Right forelimb (tissue), 1 donor: ENCODE results near the gene MCRS1.

ENCODE experiments used
- DNase-seq: peaks from one replicate; pipeline ENCODE4 v3.0.0-alpha.2; 2018

MCRS1 gene

DNA sequence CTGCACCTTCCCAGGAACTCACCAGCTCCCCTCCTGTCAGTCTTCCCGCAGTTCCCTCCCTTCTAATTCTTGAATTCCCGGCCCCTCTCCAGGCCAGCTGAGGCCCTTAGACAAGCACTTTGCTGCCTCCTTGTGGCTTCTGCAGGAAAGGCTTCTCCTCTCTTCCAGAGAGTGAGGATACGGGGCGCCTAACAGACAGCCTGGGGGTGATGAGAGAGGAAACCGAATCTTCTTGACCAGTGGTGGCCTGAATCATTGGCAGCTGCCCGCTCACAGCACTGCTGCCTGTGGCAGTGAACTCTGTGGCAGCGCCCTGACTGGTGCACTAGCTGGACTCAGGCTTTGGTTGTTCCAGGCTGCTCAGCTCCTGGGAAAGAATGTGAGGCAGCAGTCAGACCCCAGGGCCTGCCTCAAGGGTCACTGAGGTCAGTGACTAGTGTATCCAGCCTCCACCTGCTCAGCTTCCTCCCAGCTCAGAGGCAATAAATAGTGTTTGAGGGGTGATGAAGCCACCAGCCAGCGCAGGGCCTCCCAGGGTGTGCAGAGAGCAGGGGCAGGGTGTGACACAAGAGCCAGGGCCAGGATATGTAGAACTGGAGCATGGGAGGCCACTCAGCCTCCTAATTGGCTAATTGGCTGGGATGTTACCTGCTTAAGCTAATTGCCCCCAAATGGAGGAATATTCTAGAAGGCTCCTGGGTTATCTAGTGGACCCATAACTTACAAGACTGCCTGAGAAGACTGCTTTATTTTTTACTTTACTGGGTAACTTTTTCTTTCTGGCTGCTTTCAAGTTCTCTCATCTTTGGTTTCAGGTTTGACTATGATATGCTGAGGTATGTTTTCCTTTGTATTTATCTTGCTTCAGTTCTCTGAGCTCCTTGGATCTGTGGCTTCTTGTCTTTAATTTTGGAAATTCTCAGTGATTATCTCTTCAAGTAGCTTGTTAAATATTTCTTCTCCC is 12.9 kb upstream of the MCRS1 start:
- peak; percentile 83 for DNase-seq

DNA sequence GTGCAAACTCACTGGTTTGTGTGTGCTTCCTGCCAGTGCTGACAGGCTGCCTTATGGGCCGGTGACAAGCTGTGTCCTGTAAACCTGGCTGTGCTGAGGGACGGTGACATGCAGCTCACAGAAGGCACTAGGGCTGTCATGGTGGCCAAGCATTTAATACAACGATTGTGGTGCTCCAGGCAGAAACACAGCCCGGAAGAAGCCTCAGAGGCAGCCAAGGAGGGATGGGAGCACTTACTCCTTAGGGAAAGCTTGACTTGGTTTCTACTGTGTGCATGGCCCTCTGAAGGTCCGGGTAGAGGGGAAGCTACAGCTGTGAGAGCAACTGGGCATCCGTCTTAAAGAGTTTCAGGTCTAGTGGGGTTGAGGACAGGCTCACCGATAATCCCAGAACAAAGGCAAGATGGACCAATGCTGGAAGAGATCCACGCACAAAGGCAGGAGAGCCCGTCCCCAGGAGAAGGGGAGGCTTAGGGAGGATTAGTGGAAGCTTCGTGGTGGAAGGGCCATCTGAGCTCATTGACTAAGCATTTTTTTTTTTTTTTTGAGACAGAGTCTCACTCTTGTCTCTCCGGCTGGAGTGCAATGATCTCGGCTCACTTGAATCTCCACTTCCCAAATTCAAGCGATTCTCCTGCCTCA is 10.7 kb upstream of the MCRS1 start:
- DNase-seq: no peak

DNA sequence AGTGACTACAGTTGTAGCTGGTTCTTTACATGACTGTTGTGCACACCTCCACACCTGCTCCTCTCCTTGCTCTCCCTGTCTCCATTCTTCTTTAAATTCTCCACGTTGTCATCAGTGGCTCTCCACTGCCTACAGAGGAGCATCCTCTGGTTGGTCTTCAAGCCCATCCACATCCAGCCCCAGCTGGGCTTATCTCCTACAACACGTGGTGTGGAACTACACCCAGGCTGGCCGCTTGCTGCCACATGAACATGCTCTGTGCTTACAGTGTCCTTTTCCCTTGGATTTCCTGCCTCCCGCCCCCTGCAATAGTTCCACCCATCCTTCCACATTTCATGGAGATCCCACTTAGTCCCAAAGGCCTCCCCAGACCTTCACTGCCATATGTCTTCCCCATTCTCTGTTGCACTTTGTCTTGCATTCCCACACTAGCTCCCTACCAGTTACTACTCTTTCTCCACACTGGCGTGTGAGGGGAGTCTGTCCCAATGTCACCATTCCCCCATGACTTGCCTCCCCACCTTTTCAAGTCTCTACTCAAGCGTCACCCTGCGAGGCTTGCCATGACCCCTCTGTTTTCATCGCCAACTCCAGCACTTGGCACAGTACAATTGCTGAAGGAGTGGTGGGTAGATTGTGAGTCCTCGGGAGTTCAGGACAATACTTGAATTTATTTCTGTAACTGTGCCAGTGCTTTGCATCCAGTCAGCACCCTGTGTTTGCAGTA is 9.8 kb upstream of the MCRS1 start:
- no peak for DNase-seq

DNA sequence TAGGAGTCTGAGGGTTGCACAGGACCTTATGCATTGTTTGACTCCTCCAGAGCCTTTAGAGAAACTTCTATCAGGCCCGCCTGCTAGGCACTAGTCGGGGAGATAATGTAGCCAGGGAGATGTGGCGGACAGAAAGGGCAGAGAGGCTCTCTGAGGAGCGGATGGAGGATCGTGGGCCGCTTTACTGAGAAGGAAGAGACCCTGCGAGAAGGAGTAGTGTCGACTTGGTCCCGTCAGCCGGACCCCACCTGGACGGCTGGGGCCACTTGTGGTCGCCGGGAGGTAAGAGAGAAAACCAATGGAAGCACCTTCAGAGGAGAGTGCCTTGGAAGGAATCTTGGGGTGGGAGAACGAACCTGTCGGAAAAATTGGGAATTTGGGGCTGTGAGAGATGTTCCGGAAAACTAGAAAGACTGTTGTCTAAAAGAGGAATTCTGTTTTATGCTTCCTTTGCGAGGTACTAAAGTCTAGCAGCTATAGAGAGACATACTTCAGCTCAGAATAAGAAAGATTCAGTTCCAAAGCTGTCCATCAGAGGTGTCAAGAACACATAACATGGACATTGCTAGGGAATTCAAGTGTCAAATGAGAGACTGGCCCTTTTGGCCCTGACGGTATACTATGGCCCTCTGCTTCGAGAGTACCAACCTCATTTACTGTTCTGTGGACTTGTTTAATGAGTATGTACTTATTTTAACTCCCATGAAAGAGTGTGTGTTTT is 660 bp upstream of the MCRS1 start:
- no peak for DNase-seq

DNA sequence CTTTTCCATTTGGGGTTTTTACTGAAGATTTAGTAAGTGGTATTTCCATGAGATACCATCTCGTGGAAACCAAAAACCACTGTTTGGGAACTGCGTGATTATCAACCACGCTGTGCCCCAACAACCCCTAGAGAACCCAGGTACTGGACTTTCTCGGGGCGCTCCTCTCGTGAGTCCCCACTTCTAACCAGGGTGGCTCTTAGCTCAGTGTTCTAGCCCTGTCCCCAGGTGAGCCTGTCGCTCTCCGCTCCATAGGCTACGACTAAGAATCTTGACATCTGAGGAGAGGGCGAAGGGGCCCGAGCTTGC is 686 bp downstream of the MCRS1 start:
- DNase-seq: no peak

DNA sequence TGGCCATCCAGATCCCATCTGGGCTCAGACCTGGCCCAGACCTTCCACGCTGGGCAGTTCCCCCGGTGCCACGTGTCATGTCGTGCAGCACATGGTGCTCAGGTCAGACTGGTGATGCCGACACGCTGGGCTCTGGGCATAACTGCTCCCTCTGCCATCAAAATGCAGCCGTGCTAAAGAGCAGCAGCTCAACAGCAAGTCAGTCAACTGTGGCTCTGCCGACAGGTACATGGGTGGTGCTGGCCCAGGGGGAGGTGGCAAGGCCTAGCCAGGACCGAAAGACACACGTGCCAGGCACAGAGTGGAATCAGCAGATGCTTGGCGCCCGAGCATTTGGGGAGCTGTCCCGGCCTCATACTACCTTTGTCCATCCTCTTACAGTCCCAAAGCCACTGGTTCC is 1.6 kb downstream of the MCRS1 start:
- DNase-seq: no peak

DNA sequence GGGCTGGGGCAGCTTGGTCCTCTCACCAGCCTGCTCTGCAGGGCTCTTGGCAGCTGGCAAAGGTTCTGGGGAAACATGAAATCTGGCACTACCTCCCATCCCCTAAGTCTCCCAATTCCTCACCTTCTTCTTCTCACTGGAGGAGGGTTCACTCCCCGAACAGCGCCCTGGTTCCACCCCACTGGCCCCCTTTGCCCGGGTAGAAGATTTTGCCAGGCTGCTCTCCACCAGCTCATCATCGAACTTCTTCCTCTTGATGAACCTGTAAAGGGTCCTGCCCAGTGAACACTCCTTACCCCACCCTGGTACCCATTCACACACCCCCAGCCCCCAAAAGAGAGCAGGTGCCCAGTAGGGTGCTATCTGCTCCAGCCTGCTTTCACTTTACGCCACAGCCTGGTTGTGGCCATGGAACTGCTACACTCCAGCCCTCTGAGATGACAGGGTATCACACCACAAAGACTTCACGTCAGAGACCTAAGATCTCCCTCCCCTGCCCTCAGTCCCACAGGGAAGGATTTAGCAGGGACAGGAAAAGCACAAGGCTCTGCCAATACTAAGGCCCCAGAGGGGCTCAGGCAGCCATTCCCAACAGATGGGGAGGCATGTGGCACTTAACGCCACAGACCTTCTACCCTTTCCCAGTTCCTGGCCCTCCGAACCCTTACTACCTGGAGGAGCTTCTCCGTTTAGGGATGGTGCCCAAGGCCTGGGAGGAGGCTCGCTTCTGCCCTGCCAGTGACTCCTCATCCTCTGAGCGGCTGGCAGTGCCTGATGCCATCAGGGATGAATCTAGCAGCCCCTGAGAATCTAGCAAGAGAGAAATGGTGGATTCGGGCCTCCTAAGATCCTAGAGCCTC is 2.3 kb downstream of the MCRS1 start:
- DNase-seq: no peak

DNA sequence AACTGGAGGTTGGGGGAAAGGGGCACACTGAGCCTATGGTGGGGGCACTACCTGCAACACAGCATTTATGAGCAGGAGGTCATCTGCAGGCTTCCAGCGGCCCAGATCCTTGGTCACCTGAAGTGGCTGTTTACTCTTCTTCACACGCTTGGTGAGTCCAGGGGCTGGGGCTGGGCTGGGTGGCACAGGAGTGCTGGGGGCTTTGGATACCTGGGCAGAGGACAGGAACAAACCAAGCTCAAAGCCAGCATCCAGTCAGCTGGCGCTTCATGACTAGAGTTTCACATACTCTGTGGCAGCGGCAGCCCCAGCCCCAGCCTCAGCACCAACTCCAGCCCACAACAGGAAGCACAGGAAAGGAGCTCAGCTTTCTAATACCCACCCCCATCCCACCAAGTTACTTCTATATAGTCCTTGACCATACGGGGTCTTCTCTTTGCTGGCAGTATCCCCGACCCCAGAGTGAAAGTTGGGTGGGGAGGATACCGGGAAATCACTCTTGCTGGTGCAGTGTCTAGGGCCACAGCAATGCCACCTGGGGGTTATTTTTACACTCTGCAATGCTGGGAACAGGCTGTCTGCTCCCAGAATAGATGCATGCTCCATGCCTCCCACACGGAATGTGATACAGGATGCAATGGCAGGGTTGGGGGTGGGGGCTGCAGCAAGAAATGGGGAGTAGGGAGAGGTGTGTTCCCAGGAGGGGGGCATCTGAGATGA is 3.1 kb downstream of the MCRS1 start:
- no peak for DNase-seq

DNA sequence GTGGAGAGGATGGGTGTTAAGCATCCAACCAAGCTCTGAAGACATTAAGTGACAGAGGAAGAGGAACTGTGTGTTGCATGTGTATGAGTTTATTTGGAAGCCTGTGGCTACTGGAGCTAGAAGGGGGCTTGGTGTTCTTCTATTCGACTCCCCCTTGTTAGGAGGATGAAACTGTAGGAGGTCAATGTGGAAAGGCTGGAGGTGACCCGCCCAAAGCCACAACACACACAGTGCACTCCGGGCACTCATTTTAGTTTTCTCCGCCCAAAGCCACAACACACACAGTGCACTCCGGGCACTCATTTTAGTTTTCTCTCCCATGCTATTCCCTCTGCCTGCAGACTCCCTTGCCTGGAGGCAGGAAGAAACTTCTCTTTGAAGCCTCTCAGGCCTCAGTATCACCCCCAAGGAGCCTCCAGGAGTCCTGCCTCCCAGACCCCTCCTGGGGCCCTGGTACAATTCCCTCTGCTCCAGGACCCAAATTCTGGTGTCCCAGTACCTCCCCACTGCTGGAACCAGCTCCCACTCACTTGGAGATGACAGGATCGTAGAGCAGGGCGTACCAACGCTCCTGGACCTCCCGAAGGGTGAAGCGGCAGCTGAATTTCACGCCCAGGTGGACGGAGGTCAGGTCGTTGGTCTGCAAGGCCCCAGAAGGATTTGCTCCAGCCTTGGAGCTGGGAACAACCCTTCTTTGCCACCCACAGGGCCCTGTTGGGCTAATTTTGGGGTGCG is 3.8 kb downstream of the MCRS1 start:
- no peak for DNase-seq

DNA sequence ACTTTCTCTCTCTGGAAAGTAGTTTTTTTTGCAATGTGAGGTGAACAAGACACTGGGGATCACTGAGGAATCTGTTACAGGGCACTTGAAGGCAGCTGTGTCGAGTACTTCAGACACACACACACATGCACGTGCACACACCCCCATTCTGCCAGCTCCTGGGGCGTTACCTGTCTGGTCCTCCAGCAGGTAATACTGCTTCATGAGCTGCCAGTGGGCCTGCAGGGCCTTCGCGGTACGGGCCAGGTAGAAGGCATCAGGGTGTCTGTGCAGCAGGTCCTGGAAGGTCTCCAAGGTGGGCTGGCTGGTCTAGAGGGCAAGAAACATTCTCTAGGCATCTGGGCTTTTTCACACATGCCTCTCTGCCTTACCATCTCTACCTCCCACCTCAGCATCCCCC is 5.1 kb downstream of the MCRS1 start:
- DNase-seq: no peak

DNA sequence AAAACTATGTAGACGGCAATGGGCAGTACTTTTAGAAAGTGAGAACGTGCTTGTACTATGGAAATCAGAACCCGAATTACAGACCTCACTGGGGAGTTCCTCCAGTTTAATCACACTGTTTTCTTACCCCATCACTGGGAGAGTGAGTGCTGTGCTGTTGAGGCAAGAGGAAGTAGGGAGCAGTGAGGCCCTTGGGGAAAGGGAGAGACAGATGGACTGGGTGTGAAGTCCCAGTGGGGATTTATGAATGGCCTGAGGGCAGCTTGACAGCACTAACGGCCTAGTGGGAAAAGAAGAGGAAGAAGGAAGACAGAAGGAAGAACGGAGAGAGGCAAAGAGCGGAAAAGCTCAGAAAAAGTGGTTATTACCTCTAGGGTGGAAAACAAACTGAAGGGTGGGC is 5.7 kb downstream of the MCRS1 start:
- DNase-seq: no peak

DNA sequence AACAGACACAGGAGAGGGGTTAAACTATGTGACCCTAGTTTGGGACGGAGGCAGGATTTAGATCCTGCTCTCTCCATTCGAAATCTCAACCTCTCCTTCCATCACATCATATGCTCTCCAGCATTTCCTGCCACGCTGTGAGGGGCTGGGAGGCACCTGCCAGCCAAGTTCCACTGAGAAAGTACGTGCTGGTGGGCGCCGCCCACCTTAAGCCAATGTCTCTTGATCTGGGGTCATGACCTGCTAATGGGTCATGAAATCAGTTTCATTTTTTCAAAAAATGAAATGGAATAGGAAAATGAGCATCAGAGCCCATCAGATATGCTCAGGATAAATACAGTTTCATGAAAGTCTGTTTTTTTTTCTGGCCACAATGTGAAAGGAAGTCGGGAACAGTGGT is 7.2 kb downstream of the MCRS1 start:
- DNase-seq: no peak

DNA sequence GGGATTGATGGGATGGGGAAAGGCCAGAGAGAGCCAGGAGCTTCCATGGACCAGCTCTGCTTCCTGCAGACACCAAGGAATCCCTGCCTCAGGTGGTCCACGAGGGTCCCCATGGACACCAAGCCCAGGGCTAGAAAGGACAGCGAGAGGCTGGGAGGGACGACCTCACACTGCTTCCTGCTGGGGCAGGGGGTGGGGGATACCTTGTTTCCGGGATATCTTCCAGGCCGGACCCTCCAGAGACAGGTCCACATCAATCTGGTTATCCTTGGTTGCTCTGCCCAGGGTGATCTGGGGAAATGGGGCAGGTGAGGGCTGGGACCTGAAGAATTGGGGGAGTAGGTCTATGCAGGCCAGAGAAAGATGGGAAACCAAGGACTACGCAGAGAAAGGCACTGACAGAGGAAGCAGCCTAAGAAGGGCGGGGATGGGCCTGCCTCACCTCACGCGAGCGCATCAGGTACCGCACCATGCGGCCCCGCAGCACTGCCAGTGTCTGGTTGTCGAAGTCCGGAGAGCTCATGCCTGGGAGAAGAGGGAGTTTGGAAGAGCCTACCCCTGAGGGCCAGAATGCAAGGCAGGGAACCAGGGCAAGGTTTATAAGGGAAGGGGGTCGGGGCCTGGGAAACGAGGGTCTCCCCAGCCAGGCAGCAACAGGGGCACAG is 8.8 kb downstream of the MCRS1 start:
- DNase-seq: no peak

DNA sequence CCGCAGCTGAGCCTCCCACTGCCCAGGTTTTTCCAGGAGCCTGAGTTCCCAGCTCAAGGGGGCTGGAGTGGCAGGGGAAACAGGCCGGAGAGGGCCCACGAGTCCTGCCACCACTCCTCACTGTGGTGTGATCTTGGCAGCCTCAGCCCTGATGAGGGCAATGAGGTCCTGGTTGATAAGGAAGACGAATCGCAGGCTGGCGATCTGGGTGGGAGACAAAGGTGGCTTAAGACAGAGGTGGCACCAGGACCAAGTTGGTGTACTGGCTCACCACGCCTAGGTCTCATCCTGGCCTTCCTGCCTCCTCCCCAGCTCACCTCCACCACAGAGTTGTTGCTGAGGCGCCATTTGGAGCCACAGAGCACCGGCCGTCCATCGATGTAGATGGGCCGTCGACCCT is 9.4 kb downstream of the MCRS1 start:
- no peak for DNase-seq

DNA sequence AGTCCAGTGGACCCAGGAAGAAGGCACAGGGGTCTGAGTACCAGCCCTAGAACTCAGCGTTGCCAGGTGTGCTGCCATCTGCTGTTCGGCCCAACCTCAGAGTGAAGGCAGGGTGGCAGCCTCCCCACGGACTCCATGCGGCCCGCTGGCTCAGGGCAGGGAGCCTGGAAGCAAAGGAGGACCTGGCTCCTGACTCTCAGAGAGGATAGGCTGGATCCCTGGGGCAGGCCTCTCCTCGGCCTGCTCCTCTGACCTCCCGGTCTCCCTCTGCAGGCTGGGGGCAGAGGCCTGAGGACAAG is 10.1 kb downstream of the MCRS1 start:
- DNase-seq: no peak

DNA sequence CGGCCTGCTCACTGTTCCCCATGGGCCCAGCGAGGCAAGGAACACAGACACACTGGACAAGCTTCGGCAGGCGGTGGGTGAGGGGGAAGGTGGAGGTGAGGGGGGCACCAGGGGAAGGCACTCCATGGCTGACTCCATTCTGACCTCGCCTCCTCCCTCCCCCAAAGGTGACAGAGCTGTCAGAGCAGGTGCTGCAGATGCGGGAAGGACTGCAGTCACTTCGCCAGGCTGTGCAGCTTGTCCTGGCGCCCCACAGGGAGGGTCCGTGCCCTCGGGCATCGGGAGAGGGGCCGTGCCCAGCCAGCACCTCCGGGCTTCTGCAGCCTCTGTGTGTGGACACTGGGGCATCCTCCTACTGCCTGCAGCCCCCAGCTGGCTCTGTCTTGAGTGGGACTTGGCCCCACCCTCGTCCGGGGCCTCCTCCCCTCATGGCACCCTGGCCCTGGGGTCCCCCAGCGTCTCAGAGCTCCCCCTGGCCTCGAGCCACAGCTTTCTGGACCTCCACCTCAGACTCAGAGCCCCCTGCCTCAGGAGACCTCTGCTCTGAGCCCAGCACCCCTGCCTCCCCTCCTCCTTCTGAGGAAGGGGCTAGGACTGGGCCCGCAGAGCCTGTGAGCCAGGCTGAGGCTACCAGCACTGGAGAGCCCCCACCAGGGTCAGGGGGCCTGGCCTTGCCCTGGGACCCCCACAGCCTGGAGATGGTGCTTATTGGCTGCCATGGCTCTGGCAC is 10.6 kb downstream of the MCRS1 start:
- DNase-seq: no peak

DNA sequence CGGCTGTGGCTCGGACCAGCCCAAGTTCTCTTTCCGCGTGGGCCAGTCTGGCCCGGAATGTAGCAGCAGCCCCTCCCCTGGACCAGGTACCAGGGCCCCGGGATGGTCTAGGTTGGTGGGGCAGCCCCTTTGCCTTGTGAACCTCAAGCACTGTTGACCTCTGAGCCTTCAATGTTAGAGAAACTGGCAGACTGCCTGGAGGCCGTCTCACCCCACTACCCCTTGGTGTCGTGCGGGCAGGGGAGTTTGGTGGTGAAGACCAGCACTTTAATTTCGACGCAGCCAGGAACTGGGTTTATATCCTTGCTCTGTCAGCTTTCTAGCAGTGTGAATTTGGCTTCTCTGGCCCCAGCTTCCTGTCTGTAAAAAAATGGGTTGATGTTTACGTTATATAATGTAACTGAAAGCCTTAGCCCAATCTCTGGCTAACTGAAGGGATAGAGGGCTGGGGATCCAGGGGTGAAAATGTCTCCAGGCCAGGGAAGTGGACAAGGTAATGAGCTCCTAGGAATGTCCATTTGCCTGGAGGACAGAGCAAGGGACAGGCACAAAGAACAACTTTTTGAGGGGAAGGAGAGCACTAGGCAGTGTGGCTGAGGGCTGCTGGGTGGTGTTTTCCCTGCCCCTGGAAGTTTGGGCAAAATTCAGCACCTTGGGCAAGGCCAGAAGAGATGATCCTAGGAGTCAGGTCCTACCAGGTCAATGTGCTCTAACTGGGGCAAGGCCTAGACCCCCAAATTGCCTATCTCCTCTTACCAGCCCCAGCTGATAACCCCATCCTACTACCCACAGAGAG is 11.4 kb downstream of the MCRS1 start:
- DNase-seq: peak; percentile 13

DNA sequence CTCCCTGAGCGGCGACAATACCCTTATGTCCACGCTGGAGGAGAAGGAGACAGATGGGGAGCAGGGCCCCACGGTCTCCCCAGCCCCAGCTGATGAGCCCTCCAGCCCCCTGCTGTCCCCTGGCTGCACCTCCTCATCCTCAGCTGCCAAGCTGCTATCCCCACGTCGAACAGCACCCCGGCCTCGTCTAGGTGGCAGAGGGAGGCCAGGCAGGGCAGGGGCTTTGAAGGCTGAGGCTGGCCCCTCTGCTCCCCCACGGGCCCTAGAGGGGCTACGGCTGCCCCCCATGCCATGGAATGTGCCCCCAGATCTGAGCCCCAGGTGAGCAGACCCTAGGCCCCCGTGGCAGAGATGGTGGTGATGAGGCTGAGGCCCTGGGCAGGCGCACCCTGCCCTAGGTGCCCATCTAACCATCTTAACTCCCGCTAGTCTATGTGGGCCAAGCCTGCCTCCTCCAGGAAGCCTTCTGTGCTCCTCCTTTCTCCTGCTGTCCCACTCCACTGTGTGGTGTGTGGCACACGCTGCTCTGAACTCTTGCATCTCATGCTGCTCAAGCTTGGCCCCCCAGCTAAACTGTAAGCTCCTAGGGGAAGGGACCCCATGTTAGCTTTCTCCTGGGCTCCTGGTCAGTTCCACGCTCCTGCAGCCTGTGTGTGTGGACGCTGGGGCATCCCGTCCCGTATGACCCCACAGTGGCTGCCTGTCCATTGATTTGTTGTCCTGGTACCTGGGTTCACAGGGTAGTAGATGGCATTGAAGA is 12.1 kb downstream of the MCRS1 start:
- no peak for DNase-seq
